ENCODE measurements around the gene MAD1L1.

DNA sequence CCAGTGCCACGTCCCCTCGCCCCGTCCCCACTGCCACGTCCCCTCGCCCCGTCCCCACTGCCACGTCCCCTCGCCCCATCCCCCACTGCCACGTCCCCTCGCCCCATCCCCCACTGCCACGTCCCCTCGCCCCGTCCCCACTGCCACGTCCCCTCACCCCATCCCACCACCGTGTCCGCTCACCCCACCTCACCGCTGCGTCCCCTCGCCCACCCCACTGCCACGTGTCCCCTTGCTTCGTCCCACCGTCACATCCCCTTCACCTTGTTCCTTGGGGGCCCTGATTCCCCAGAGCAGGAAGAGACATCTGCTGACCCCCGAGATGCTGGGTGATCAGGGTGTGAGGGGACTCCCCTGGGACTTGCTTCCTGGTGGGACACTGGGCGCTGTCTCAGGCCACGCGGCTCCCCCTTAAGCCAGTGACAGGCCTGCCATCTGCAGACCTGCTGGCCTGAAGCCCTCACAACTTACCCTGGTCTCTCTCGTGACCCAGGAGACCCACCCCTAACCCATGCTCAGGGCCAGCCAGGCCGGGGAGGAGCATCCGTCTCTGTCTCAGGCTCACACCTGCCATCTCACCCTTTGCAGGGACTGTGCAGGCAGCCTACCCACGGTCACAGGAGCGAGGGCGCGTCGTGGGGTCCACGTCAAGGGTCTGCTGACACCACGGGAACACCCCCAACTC lies 302.2 kb downstream of the MAD1L1 start:
- TF ChIP-seq, protein P1, sequence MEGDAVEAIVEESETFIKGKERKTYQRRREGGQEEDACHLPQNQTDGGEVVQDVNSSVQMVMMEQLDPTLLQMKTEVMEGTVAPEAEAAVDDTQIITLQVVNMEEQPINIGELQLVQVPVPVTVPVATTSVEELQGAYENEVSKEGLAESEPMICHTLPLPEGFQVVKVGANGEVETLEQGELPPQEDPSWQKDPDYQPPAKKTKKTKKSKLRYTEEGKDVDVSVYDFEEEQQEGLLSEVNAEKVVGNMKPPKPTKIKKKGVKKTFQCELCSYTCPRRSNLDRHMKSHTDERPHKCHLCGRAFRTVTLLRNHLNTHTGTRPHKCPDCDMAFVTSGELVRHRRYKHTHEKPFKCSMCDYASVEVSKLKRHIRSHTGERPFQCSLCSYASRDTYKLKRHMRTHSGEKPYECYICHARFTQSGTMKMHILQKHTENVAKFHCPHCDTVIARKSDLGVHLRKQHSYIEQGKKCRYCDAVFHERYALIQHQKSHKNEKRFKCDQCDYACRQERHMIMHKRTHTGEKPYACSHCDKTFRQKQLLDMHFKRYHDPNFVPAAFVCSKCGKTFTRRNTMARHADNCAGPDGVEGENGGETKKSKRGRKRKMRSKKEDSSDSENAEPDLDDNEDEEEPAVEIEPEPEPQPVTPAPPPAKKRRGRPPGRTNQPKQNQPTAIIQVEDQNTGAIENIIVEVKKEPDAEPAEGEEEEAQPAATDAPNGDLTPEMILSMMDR (IDR thresholded peaks at IDR 0.05), result no peak
- TF ChIP-seq, protein P2, sequence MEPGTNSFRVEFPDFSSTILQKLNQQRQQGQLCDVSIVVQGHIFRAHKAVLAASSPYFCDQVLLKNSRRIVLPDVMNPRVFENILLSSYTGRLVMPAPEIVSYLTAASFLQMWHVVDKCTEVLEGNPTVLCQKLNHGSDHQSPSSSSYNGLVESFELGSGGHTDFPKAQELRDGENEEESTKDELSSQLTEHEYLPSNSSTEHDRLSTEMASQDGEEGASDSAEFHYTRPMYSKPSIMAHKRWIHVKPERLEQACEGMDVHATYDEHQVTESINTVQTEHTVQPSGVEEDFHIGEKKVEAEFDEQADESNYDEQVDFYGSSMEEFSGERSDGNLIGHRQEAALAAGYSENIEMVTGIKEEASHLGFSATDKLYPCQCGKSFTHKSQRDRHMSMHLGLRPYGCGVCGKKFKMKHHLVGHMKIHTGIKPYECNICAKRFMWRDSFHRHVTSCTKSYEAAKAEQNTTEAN (CRISPR knock-in tag; IDR thresholded peaks at IDR 0.05), result no peak
- TF ChIP-seq, protein P3, sequence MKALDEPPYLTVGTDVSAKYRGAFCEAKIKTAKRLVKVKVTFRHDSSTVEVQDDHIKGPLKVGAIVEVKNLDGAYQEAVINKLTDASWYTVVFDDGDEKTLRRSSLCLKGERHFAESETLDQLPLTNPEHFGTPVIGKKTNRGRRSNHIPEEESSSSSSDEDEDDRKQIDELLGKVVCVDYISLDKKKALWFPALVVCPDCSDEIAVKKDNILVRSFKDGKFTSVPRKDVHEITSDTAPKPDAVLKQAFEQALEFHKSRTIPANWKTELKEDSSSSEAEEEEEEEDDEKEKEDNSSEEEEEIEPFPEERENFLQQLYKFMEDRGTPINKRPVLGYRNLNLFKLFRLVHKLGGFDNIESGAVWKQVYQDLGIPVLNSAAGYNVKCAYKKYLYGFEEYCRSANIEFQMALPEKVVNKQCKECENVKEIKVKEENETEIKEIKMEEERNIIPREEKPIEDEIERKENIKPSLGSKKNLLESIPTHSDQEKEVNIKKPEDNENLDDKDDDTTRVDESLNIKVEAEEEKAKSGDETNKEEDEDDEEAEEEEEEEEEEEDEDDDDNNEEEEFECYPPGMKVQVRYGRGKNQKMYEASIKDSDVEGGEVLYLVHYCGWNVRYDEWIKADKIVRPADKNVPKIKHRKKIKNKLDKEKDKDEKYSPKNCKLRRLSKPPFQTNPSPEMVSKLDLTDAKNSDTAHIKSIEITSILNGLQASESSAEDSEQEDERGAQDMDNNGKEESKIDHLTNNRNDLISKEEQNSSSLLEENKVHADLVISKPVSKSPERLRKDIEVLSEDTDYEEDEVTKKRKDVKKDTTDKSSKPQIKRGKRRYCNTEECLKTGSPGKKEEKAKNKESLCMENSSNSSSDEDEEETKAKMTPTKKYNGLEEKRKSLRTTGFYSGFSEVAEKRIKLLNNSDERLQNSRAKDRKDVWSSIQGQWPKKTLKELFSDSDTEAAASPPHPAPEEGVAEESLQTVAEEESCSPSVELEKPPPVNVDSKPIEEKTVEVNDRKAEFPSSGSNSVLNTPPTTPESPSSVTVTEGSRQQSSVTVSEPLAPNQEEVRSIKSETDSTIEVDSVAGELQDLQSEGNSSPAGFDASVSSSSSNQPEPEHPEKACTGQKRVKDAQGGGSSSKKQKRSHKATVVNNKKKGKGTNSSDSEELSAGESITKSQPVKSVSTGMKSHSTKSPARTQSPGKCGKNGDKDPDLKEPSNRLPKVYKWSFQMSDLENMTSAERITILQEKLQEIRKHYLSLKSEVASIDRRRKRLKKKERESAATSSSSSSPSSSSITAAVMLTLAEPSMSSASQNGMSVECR (CRISPR knock-in tag; IDR thresholded peaks at IDR 0.05; ENCODE audit: borderline replicate concordance), result no peak
- TF ChIP-seq GTF2I (CRISPR knock-in tag; conservative IDR thresholded peaks at IDR 0.05) (no peak), NFATC4 (CRISPR knock-in tag; IDR thresholded peaks at IDR 0.05) (no peak), NFYB (CRISPR knock-in tag; conservative IDR thresholded peaks at IDR 0.05; ENCODE audit: low read depth) (no peak)
